ENCODE measurements around the gene SLC26A11. TPM values are rescaled to one million over a fixed set of nuclear protein-coding genes. Genes with fewer than 3 reads are reported as not detected.

SLC26A11 gene
- polyA plus RNA-seq, 1 donor (not counting 4 experiments of a cell fraction or from before 2014, with no cell fraction given) = 2.2 TPM

GRCh38 chr17:80246266-80246681 lies 26.0 kb downstream of the SLC26A11 start:
- no peak for TF ChIP-seq EZH2 (IDR thresholded peaks at IDR 0.05; ENCODE audit: low read length)
- TF ChIP-seq CTCF (optimal IDR thresholded peaks at IDR 0.05 in 1 of 3, IDR thresholded peaks at IDR 0.05 in 1 of 3, conservative IDR thresholded peaks at IDR 0.05 in 1 of 3; ENCODE audit: extremely low read depth in 1 of 3, insufficient read depth in 2 of 3, low read length in 3 of 3) = no peak
- DNase-seq (ENCODE audit: low read depth, low spot score) = no peak
- no peak overlapping the region for H3K9ac ChIP-seq (ENCODE audit: control insufficient read depth, extremely low read depth, insufficient read depth, low read length)
- H4K20me1 ChIP-seq (ENCODE audit: control insufficient read depth, extremely low read depth, insufficient read depth, low read length) = no peaks in the 10 kb centered on the region
- H3K36me3 ChIP-seq (ENCODE audit: control insufficient read depth in 2 of 2, extremely low read depth in 1 of 2, insufficient read depth in 2 of 2, low read length in 2 of 2) = no peaks in the 10 kb centered on the region
- no peak overlapping the region for H2AFZ ChIP-seq (ENCODE audit: control insufficient read depth, low read length)
- no peaks in the 10 kb centered on the region for H3K9me3 ChIP-seq (ENCODE audit: control insufficient read depth, low read depth, low read length)
- no peak overlapping the region for H3K27ac ChIP-seq (ENCODE audit: control insufficient read depth, insufficient read depth, low read length)
- dilution Hi-C loops (cut with MboI; ENCODE audit: extremely low pct_ligation_motif_present, low sequenced_read_pairs) = no loop called here
- no peaks in the 10 kb centered on the region for H3K27me3 ChIP-seq (ENCODE audit: control insufficient read depth, extremely low read depth, insufficient read depth, low read length)
- no peaks in the 10 kb centered on the region for H3K79me2 ChIP-seq (ENCODE audit: control insufficient read depth, insufficient read depth, low read length)
- H3K9me1 ChIP-seq (ENCODE audit: control insufficient read depth, extremely low read depth, insufficient read depth, low read length) = no peaks in the 10 kb centered on the region
- no peak overlapping the region for H3K4me3 ChIP-seq (ENCODE audit: control insufficient read depth in 2 of 3, extremely low read depth in 1 of 3, insufficient read depth in 2 of 3, low read depth in 1 of 3, low read length in 3 of 3)
- H3K4me2 ChIP-seq (ENCODE audit: control insufficient read depth, extremely low read depth, insufficient read depth, low read depth, low read length) = no peak overlapping the region
- no peaks in the 10 kb centered on the region for H3K4me1 ChIP-seq (ENCODE audit: control insufficient read depth, extremely low read depth, insufficient read depth, low read length)
- no peak for FAIRE-seq

GRCh38 chr17:80246726-80247125 lies 26.5 kb downstream of the SLC26A11 start:
- no peaks in the 10 kb centered on the region for H3K79me2 ChIP-seq (ENCODE audit: control insufficient read depth, insufficient read depth, low read length)
- H3K4me1 ChIP-seq (ENCODE audit: control insufficient read depth, extremely low read depth, insufficient read depth, low read length) = no peaks in the 10 kb centered on the region
- no peaks in the 10 kb centered on the region for H3K27me3 ChIP-seq (ENCODE audit: control insufficient read depth, extremely low read depth, insufficient read depth, low read length)
- H3K4me2 ChIP-seq (ENCODE audit: control insufficient read depth, extremely low read depth, insufficient read depth, low read depth, low read length) = no peak overlapping the region
- H3K9ac ChIP-seq (ENCODE audit: control insufficient read depth, extremely low read depth, insufficient read depth, low read length) = no peak overlapping the region
- DNase-seq (ENCODE audit: low read depth, low spot score) (no peak), FAIRE-seq (no peak)
- no peaks in the 10 kb centered on the region for H3K9me3 ChIP-seq (ENCODE audit: control insufficient read depth, low read depth, low read length)
- H4K20me1 ChIP-seq (ENCODE audit: control insufficient read depth, extremely low read depth, insufficient read depth, low read length) = no peaks in the 10 kb centered on the region
- dilution Hi-C loops (cut with MboI; ENCODE audit: extremely low pct_ligation_motif_present, low sequenced_read_pairs) = no loop called here
- H3K4me3 ChIP-seq (ENCODE audit: control insufficient read depth in 2 of 3, extremely low read depth in 1 of 3, insufficient read depth in 2 of 3, low read depth in 1 of 3, low read length in 3 of 3) = no peak overlapping the region
- H3K9me1 ChIP-seq (ENCODE audit: control insufficient read depth, extremely low read depth, insufficient read depth, low read length) = no peaks in the 10 kb centered on the region
- no peak overlapping the region for H2AFZ ChIP-seq (ENCODE audit: control insufficient read depth, low read length)
- no peak overlapping the region for H3K27ac ChIP-seq (ENCODE audit: control insufficient read depth, insufficient read depth, low read length)
- TF ChIP-seq CTCF (optimal IDR thresholded peaks at IDR 0.05 in 1 of 3, IDR thresholded peaks at IDR 0.05 in 1 of 3, conservative IDR thresholded peaks at IDR 0.05 in 1 of 3; ENCODE audit: extremely low read depth in 1 of 3, insufficient read depth in 2 of 3, low read length in 3 of 3) = no peak
- no peaks in the 10 kb centered on the region for H3K36me3 ChIP-seq (ENCODE audit: control insufficient read depth in 2 of 2, extremely low read depth in 1 of 2, insufficient read depth in 2 of 2, low read length in 2 of 2)
